IMR-90 (cell line): ENCODE measurements around the gene SRD5A3. TPM values are rescaled to one million over a fixed set of nuclear protein-coding genes. Genes with fewer than 3 reads are reported as not detected.

ENCODE experiments used
- ATAC-seq: fragments of 200-7000 bp; cut with Tn5 transposase; 2 replicates; pipeline ENCODE4 v1.9.1; 2020; ENCODE audit warnings: low read depth, mild to moderate bottlenecking, moderate library complexity
- BruUV-seq: library from RNA; stranded (reverse); fragments of 400-500 nt; replicated peaks from 2 replicates; lab custom pipeline; 2021; lab: Mats Ljungman, UMichigan
- CTCF ChIA-PET: fragments of 300-600 bp; formaldehyde crosslinking; extraction: SDS; loops from one replicate; lab custom pipeline; 2021; ENCODE audit warnings: antibody characterized with exemption; lab: Yijun Ruan, JAX
- POLR2A ChIA-PET: fragments of 300-600 bp; sonication (Branson Sonifier 250); formaldehyde crosslinking; loops from one replicate; lab custom pipeline; 2022; ENCODE audit warnings: antibody characterized with exemption; ENCODE audit not compliant: unreplicated experiment; lab: Charles Lee
- DNase-seq: peaks from one replicate; pipeline ENCODE4 v3.0.0; 2013
- H2AFZ ChIP-seq: replicated peaks from 2 replicates; pipeline ENCODE3; 2013; ENCODE audit warnings: low read length, mild to moderate bottlenecking; ENCODE audit not compliant: poor library complexity
- H2AK5ac ChIP-seq: 2 replicates; pipeline ENCODE4 v1.6.1; 2013; ENCODE audit warnings: low read depth, low read length, inconsistent platforms
- H2AK9ac ChIP-seq: replicated peaks from 2 replicates; pipeline ENCODE3; 2013; ENCODE audit warnings: mild to moderate bottlenecking, low read depth, low read length, moderate library complexity; ENCODE audit not compliant: poor library complexity
- H2BK120ac ChIP-seq: 2 replicates; pipeline ENCODE4 v1.6.1; 2013; ENCODE audit warnings: low read depth, low read length, inconsistent platforms
- H2BK15ac ChIP-seq: 3 replicates; pipeline ENCODE4 v1.6.1; 2013; ENCODE audit warnings: low read depth, low read length, inconsistent platforms
- H2BK20ac ChIP-seq: 2 replicates; pipeline ENCODE4 v1.6.1; 2013; ENCODE audit warnings: low read depth, mild to moderate bottlenecking, inconsistent platforms, low read length, moderate library complexity
- H2BK5ac ChIP-seq: 2 replicates; pipeline ENCODE4 v1.6.1; 2013; ENCODE audit warnings: mild to moderate bottlenecking, low read depth, low read length, inconsistent platforms; ENCODE audit not compliant: poor library complexity, severe bottlenecking
- H3K14ac ChIP-seq: replicated peaks from 2 replicates; pipeline ENCODE4 v1.6.1; 2013; ENCODE audit warnings: low read depth, low read length, inconsistent platforms
- H3K18ac ChIP-seq: 2 replicates; pipeline ENCODE4 v1.6.1; 2013; ENCODE audit warnings: low read depth, low read length, control low read depth
- H3K23ac ChIP-seq: 2 replicates; pipeline ENCODE4 v1.6.1; 2013; ENCODE audit warnings: low read depth, low read length, inconsistent platforms
- H3K27ac ChIP-seq: 2 replicates; pipeline ENCODE4 v1.5.1; 2013; ENCODE audit warnings: mild to moderate bottlenecking, control low read depth, low read length; ENCODE audit not compliant: insufficient read depth
- H3K27me3 ChIP-seq: 2 replicates; pipeline ENCODE4 v1.6.1; 2013; ENCODE audit warnings: low read length; ENCODE audit not compliant: control insufficient read depth, insufficient read depth
- H3K36me3 ChIP-seq: 2 replicates; pipeline ENCODE4 v1.6.1; 2013; ENCODE audit warnings: low read length, mixed read lengths; ENCODE audit not compliant: control insufficient read depth, insufficient read depth
- H3K4ac ChIP-seq: 2 replicates; pipeline ENCODE4 v1.6.1; 2013; ENCODE audit warnings: low read depth, low read length, inconsistent platforms
- H3K4me1 ChIP-seq: 2 replicates; pipeline ENCODE4 v1.6.1; 2013; ENCODE audit warnings: low read length, mixed read lengths; ENCODE audit not compliant: control insufficient read depth, insufficient read depth
- H3K4me2 ChIP-seq: 2 replicates; pipeline ENCODE4 v1.6.1; 2013; ENCODE audit warnings: low read depth, mild to moderate bottlenecking, control low read depth, low read length, moderate library complexity
- H3K4me3 ChIP-seq: 2 replicates; pipeline ENCODE4 v1.5.1; 2013; ENCODE audit warnings: low read depth, mild to moderate bottlenecking, control low read depth, low read length, moderate library complexity; ENCODE audit not compliant: insufficient read depth
- H3K56ac ChIP-seq: 2 replicates; pipeline ENCODE4 v1.6.1; 2013; ENCODE audit warnings: low read length, inconsistent platforms; ENCODE audit not compliant: insufficient read depth; ENCODE audit errors: extremely low read depth
- H3K79me1 ChIP-seq, 2 experiments: 2 replicates each; pipeline ENCODE4 v1.6.1; 2013; ENCODE audit warnings: low read length in 2 of 2, inconsistent platforms in 1 of 2, low read depth in 1 of 2
- H3K9ac ChIP-seq: 2 replicates; pipeline ENCODE4 v1.6.1; 2013; ENCODE audit warnings: low read depth, low read length, control low read depth
- H3K9me1 ChIP-seq: 2 replicates; pipeline ENCODE4 v1.6.1; 2013; ENCODE audit warnings: low read length, inconsistent platforms; ENCODE audit not compliant: insufficient read depth
- H3K9me3 ChIP-seq: 2 replicates; pipeline ENCODE4 v1.6.1; 2013; ENCODE audit warnings: low read length; ENCODE audit not compliant: control insufficient read depth, insufficient read depth
- H4K20me1 ChIP-seq: 2 replicates; pipeline ENCODE4 v1.6.1; 2013; ENCODE audit warnings: low read length, inconsistent platforms; ENCODE audit not compliant: insufficient read depth
- H4K5ac ChIP-seq: 2 replicates; pipeline ENCODE4 v1.6.1; 2013; ENCODE audit warnings: mild to moderate bottlenecking, low read depth, low read length, control low read depth
- H4K8ac ChIP-seq, 2 experiments: 2 replicates each; pipeline ENCODE4 v1.6.1; 2013; ENCODE audit warnings: low read depth in 2 of 2, low read length in 2 of 2, control low read depth in 1 of 2, inconsistent platforms in 1 of 2
- H4K91ac ChIP-seq: 2 replicates; pipeline ENCODE4 v1.6.1; 2013; ENCODE audit warnings: low read depth, low read length, inconsistent platforms; ENCODE audit not compliant: insufficient read depth
- CEBPB ChIP-seq: IDR thresholded peaks from 2 replicates; pipeline ENCODE4 v1.6.1; 2012; ENCODE audit warnings: low read depth, low read length, improper control_type of control experiment
- MAZ ChIP-seq: IDR thresholded peaks from 2 replicates; pipeline ENCODE4 v1.6.1; 2012; ENCODE audit warnings: low read depth, mild to moderate bottlenecking, low read length, improper control_type of control experiment, moderate library complexity, borderline replicate concordance
- POLR2A ChIP-seq: IDR thresholded peaks from 2 replicates; pipeline ENCODE4 v1.6.1; 2012; ENCODE audit warnings: mild to moderate bottlenecking, low read depth, low read length
- USF2 ChIP-seq: fragments of 150-350 bp; IDR thresholded peaks from 2 replicates; pipeline ENCODE4 v1.6.1; 2017; ENCODE audit warnings: mild to moderate bottlenecking, antibody characterized with exemption, low read length, low read depth
- WGBS, 2 experiments: methylation state at CpG; one replicate each; pipeline versions ENCODE4 v1.1.5 to v1.1.7; 2013; ENCODE audit warnings: missing lambda C conversion rate in 2 of 2; ENCODE audit not compliant: insufficient read length in 1 of 2; ENCODE audit errors: extremely low coverage in 2 of 2; 5-methylcytosine and 5-hydroxymethylcytosine counted together
- dilution Hi-C: fragments of 300-500 bp; cut with HindIII; formaldehyde crosslinking; loops from one replicate; pipeline ENCODE4 v1.14.3; 2018; ENCODE audit warnings: low sequenced_read_pairs; ENCODE audit not compliant: unreplicated experiment
- in situ Hi-C: fragments of 300-500 bp; cut with MboI; formaldehyde crosslinking; loops from 3 replicates; pipeline ENCODE4 v1.14.3; 2019; ENCODE audit warnings: low sequenced_read_pairs, inconsistent platforms, mixed read lengths
- intact Hi-C: fragments of 100-400 bp; cut with micrococcal nuclease; formaldehyde crosslinking; loops from 2 replicates; pipeline ENCODE4 v1.10.0; 2022
- polyA plus RNA-seq, 3 experiments: library from polyadenylated mRNA; depleted of rRNA; stranded (reverse); fragments of >200 nt; gene quantifications; 2 replicates each; pipeline ENCODE4 v1.2.3, GENCODE V29; 2012; ENCODE audit warnings: low replicate concordance in 1 of 3
- total RNA-seq: library from RNA; depleted of rRNA; stranded (reverse); fragments of >200 nt; gene quantifications from 2 replicates; pipeline ENCODE4 v1.2.3, GENCODE V29; 2012

Gene SRD5A3
- total and polyA plus RNA-seq, 2 of the 4 experiments (the other 2 are of a cell fraction), result 5.6 to 6.8 TPM

- TF ChIP-seq MAZ, result no peak
Measured at GRCh38 chr4:55397126-55397436, 51.0 kb downstream of the SRD5A3 start (continued).

- peak overlapping the region; percentile 99 for H3K27ac ChIP-seq
- H3K18ac ChIP-seq, result peak overlapping the region; percentile 95
- POLR2A ChIA-PET, result interaction anchor here (0.7 kb wide), 1 partner anchor 918 kb away, joined by 9 read pairs; no protein-coding TSS in a partner anchor
- peak overlapping the region; percentile 90 for H3K14ac ChIP-seq
- ATAC-seq (no peak), DNase-seq (peak; percentile 90)
- peaks cover 7% of the 10 kb centered on the region for H3K4me1 ChIP-seq
- peak overlapping the region; percentile 99 for H3K23ac ChIP-seq
- in situ Hi-C loops, result no loop called here
- peak overlapping the region; percentile 99 for H3K4me3 ChIP-seq
- peak overlapping the region; percentile 91 for H3K4me2 ChIP-seq
- H2BK120ac ChIP-seq, result no peak overlapping the region; the same call in 1 of the 2 replicates
- H3K9me3 ChIP-seq, result no peaks in the 10 kb centered on the region
- TSS peak; percentile 39 for BruUV-seq
- peak overlapping the region; percentile 54 for H4K91ac ChIP-seq
- H2BK15ac ChIP-seq, result no peak overlapping the region
- peak overlapping the region; percentile 79 for H4K5ac ChIP-seq
- WGBS, 2 experiments, result 21% methylated on average over 4 of the region's 15 CpGs; no CpG with 5 or more reads in 1 of the 2 experiments
- H3K56ac ChIP-seq, result peak overlapping the region; percentile 92
- peak overlapping the region; percentile 6 for H2AK9ac ChIP-seq
- peak overlapping the region; percentile 78 for H3K4ac ChIP-seq
- H2AFZ ChIP-seq, result no peak overlapping the region
- CTCF ChIA-PET, result no interaction called here
- TF ChIP-seq CEBPB (peak; percentile 92), POLR2A (peak; percentile 58; the same call in 1 of the 2 replicates), USF2 (no peak)
- peaks cover 3% of the 10 kb centered on the region; the same call in 1 of the 2 replicates for H3K9me1 ChIP-seq
- H3K79me1 ChIP-seq, result peaks cover 2 to 7% of the 10 kb centered on the region in 2 experiments; a peak in 2 of 4 replicates
- H2BK20ac ChIP-seq, result no peak overlapping the region
- dilution Hi-C loops, result no loop called here
- intact Hi-C loops, result loop anchor here (1.0 kb wide), 1 partner anchor 149 kb away; the partner anchor contains the start of gene CLOCK
- H3K36me3 ChIP-seq, result peaks cover 9% of the 10 kb centered on the region
- H2BK5ac ChIP-seq, result peak overlapping the region; percentile 95
- peaks cover 57% of the 10 kb centered on the region for H4K20me1 ChIP-seq
- peak overlapping the region; percentile 66 to 73; a peak in 2 of 4 replicates for H4K8ac ChIP-seq
- no peaks in the 10 kb centered on the region for H3K27me3 ChIP-seq
- peak overlapping the region; percentile 10; the same call in 1 of the 2 replicates for H2AK5ac ChIP-seq
- peak overlapping the region; percentile 99 for H3K9ac ChIP-seq
Measured at GRCh38 chr4:55397520-55398321, 51.7 kb downstream of the SRD5A3 start.
